Keratinocyte (primary cell): ENCODE data around the gene BANF2. TPM values are rescaled to one million over a fixed set of nuclear protein-coding genes. Genes with fewer than 3 reads are reported as not detected.

ENCODE experiments used
- DNase-seq: peaks from one replicate; pipeline ENCODE4 v3.0.0-alpha.2; 2011; ENCODE audit warnings: low read depth, missing footprints, low spot score
- FAIRE-seq: peaks from 2 replicates; lab custom pipeline; 2011; peaks lifted over from hg19 to GRCh38; lab: Jason Lieb, UNC
- H2AFZ ChIP-seq: 2 replicates; pipeline ENCODE4 v1.6.0; 2012; ENCODE audit warnings: low read length, control low read depth, inconsistent platforms; ENCODE audit not compliant: control insufficient read depth
- H3K27ac ChIP-seq: 2 replicates; pipeline ENCODE4 v1.5.1; 2011; ENCODE audit warnings: low read length; ENCODE audit not compliant: control insufficient read depth, insufficient read depth
- H3K27me3 ChIP-seq: 3 replicates; pipeline ENCODE4 v1.6.0; 2011; ENCODE audit warnings: low read length; ENCODE audit not compliant: control insufficient read depth, insufficient read depth; ENCODE audit errors: extremely low read depth
- H3K36me3 ChIP-seq, 2 experiments: 2 replicates in 1 of 2; 3 replicates in 1 of 2; pipeline ENCODE4 v1.5.1; 2011; ENCODE audit warnings: low read length in 2 of 2, mild to moderate bottlenecking in 1 of 2; ENCODE audit not compliant: control insufficient read depth in 2 of 2, insufficient read depth in 2 of 2; ENCODE audit errors: extremely low read depth in 1 of 2
- H3K4me1 ChIP-seq: 3 replicates; pipeline ENCODE4 v1.5.1; 2011; ENCODE audit warnings: low read length; ENCODE audit not compliant: control insufficient read depth, insufficient read depth; ENCODE audit errors: extremely low read depth
- H3K4me2 ChIP-seq: 3 replicates; pipeline ENCODE4 v1.6.0; 2011; ENCODE audit warnings: low read depth, low read length; ENCODE audit not compliant: control insufficient read depth, insufficient read depth; ENCODE audit errors: extremely low read depth
- H3K4me3 ChIP-seq, 3 experiments: fragments of 200-600 bp in 1 of 3; sonication (generic) in 1 of 3; 2 replicates in 2 of 3; 3 replicates in 1 of 3; pipeline ENCODE4 v1.5.1; 2011 to 2016; ENCODE audit warnings: low read length in 3 of 3, mild to moderate bottlenecking in 3 of 3, control low read depth in 2 of 3, inconsistent platforms in 1 of 3, low read depth in 1 of 3, mixed read lengths in 1 of 3, mixed run types in 1 of 3, moderate library complexity in 1 of 3; ENCODE audit not compliant: control insufficient read depth in 2 of 3, insufficient read depth in 2 of 3; ENCODE audit errors: extremely low read depth in 1 of 3
- H3K79me2 ChIP-seq: 2 replicates; pipeline ENCODE4 v1.6.0; 2012; ENCODE audit warnings: low read length; ENCODE audit not compliant: control insufficient read depth, insufficient read depth
- H3K9ac ChIP-seq: 3 replicates; pipeline ENCODE4 v1.6.0; 2011; ENCODE audit warnings: low read length; ENCODE audit not compliant: control insufficient read depth, insufficient read depth; ENCODE audit errors: extremely low read depth
- H3K9me1 ChIP-seq: 3 replicates; pipeline ENCODE4 v1.6.0; 2011; ENCODE audit warnings: low read length; ENCODE audit not compliant: control insufficient read depth, insufficient read depth; ENCODE audit errors: extremely low read depth
- H3K9me3 ChIP-seq: 2 replicates; pipeline ENCODE4 v1.5.1; 2012; ENCODE audit warnings: low read depth, low read length; ENCODE audit not compliant: control insufficient read depth
- H4K20me1 ChIP-seq: 3 replicates; pipeline ENCODE4 v1.6.0; 2011; ENCODE audit warnings: low read length; ENCODE audit not compliant: control insufficient read depth, insufficient read depth; ENCODE audit errors: extremely low read depth
- CTCF ChIP-seq, 3 experiments: IDR thresholded peaks in 1 of 3; conservative IDR thresholded peaks in 1 of 3; optimal IDR thresholded peaks in 1 of 3; 2 replicates in 2 of 3; 3 replicates in 1 of 3; pipeline versions ENCODE3 to v1.5.1; 2011; ENCODE audit warnings: low read length in 3 of 3, mild to moderate bottlenecking in 3 of 3, moderate library complexity in 2 of 3, control low read depth in 1 of 3, inconsistent platforms in 1 of 3; ENCODE audit not compliant: insufficient read depth in 2 of 3; ENCODE audit errors: extremely low read depth in 1 of 3
- EZH2 ChIP-seq: IDR thresholded peaks from one replicate; pipeline ENCODE4 v1.6.1; 2012; ENCODE audit warnings: inconsistent platforms, mild to moderate bottlenecking, low read length, moderate library complexity
- dilution Hi-C: fragments of 300-500 bp; cut with MboI; formaldehyde crosslinking; loops from one replicate; pipeline ENCODE4 v1.7.0; 2020; ENCODE audit warnings: low sequenced_read_pairs; ENCODE audit not compliant: extremely low pct_ligation_motif_present
- polyA plus RNA-seq, 5 experiments: library from polyadenylated mRNA; depleted of rRNA in 3 of 5; stranded (reverse) in 3 of 5; stranded (forward) in 1 of 5; unstranded in 1 of 5; fragments of >200 nt; gene quantifications; 1 replicate in 1 of 5; 2 replicates in 3 of 5; 3 replicates in 1 of 5; pipeline versions ENCODE4 v1.2.1 to v1.2.3, GENCODE V29; 2011 to 2012; ENCODE audit warnings: missing spikeins in 2 of 5, low read depth in 1 of 5, low replicate concordance in 1 of 5

The BANF2 gene
- polyA plus RNA-seq, 1 donor (not counting 4 experiments of a cell fraction or from before 2014, with no cell fraction given) = not detected

- H3K9ac ChIP-seq = no peak overlapping the region
- H3K27ac ChIP-seq = no peak overlapping the region
- no peak overlapping the region for H3K4me3 ChIP-seq
- H3K9me3 ChIP-seq = no peaks in the 10 kb centered on the region
- H3K27me3 ChIP-seq = no peaks in the 10 kb centered on the region
- no peak overlapping the region for H3K4me2 ChIP-seq
- H2AFZ ChIP-seq = no peak overlapping the region
- dilution Hi-C loops = no loop called here
- H4K20me1 ChIP-seq = no peaks in the 10 kb centered on the region
- no peaks in the 10 kb centered on the region for H3K4me1 ChIP-seq
- DNase-seq (no peak), FAIRE-seq (no peak)
- TF ChIP-seq EZH2 (no peak), CTCF (optimal IDR thresholded peaks at IDR 0.05 in 1 of 3, IDR thresholded peaks at IDR 0.05 in 1 of 3, conservative IDR thresholded peaks at IDR 0.05 in 1 of 3; ENCODE audit: extremely low read depth in 1 of 3, insufficient read depth in 2 of 3, low read length in 3 of 3) (no peak)
- H3K36me3 ChIP-seq = no peaks in the 10 kb centered on the region
- no peaks in the 10 kb centered on the region for H3K9me1 ChIP-seq
- H3K79me2 ChIP-seq = no peaks in the 10 kb centered on the region
Observed at GRCh38 chr20:17783671-17784070, 83.9 kb downstream of the BANF2 start.

- no peak for FAIRE-seq
- Histone ChIP-seq H3K9me3 (no peaks in the 10 kb centered on the region), H3K4me2 (no peak overlapping the region), H3K4me1 (no peaks in the 10 kb centered on the region), H3K27me3 (peaks cover 4% of the 10 kb centered on the region), H2AFZ (no peak overlapping the region), H4K20me1 (no peaks in the 10 kb centered on the region), H3K4me3 (no peak overlapping the region), H3K36me3 (no peaks in the 10 kb centered on the region), H3K79me2 (no peaks in the 10 kb centered on the region), H3K27ac (no peak overlapping the region), H3K9me1 (no peaks in the 10 kb centered on the region), H3K9ac (no peak overlapping the region)
- DNase-seq = no peak
- dilution Hi-C loops = no loop called here
- no peak for TF ChIP-seq EZH2
- no peak for TF ChIP-seq CTCF (optimal IDR thresholded peaks at IDR 0.05 in 1 of 3, IDR thresholded peaks at IDR 0.05 in 1 of 3, conservative IDR thresholded peaks at IDR 0.05 in 1 of 3; ENCODE audit: extremely low read depth in 1 of 3, insufficient read depth in 2 of 3, low read length in 3 of 3)
Observed at GRCh38 chr20:17785007-17785406, 85.2 kb downstream of the BANF2 start.

Other genes with a start within 250 kb of the BANF2 start
- 1.8 to 2.2 TPM (median 2.2 TPM) in 3 replicates for gene BFSP1, start 168.6 kb upstream of the BANF2 start, polyA plus RNA-seq
- 174 to 385 TPM (median 288 TPM) in 3 replicates for gene DSTN, start 129.9 kb upstream of the BANF2 start, polyA plus RNA-seq
- gene RRBP1, start 17.7 kb upstream of the BANF2 start, polyA plus RNA-seq = 43.3 to 86.2 TPM (median 43.9 TPM) in 3 replicates